ENCODE data around the gene AHNAK.
"Not testable (repeated sequence)": the region's sequence is repeated elsewhere in the genome, so short reads cannot be mapped to it uniquely, and the experiment has no call there.

Gene AHNAK

GRCh38 chr11:62401356-62401755 lies 145.2 kb downstream of the AHNAK start:
- no peak for DNase-seq

- DNase-seq: no peak
Observed at GRCh38 chr11:62400760-62401159, 145.8 kb downstream of the AHNAK start.

GRCh38 chr11:62400281-62400680 lies 146.3 kb downstream of the AHNAK start:
- DNase-seq: no peak

GRCh38 chr11:62399878-62400266 lies 146.7 kb downstream of the AHNAK start:
- no peak for DNase-seq

GRCh38 chr11:62399172-62399877 lies 147.3 kb downstream of the AHNAK start:
- DNase-seq: no peak

GRCh38 chr11:62398011-62398994 lies 148.3 kb downstream of the AHNAK start:
- DNase-seq: no peak

GRCh38 chr11:62395885-62396551 lies 150.6 kb downstream of the AHNAK start:
- no peak for DNase-seq

- peak; percentile 47 for DNase-seq
Observed at GRCh38 chr11:62394825-62395538, 151.6 kb downstream of the AHNAK start.

GRCh38 chr11:62393735-62394134 lies 152.9 kb downstream of the AHNAK start:
- no peak for DNase-seq

- DNase-seq: no peak
Observed at GRCh38 chr11:62393061-62393611, 153.5 kb downstream of the AHNAK start.

- DNase-seq: no peak
Observed at GRCh38 chr11:62392506-62392905, 154.1 kb downstream of the AHNAK start.

GRCh38 chr11:62391642-62392425 lies 154.8 kb downstream of the AHNAK start:
- DNase-seq: no peak

GRCh38 chr11:62390722-62391121 lies 155.9 kb downstream of the AHNAK start:
- no peak for DNase-seq

GRCh38 chr11:62390237-62390636 lies 156.4 kb downstream of the AHNAK start:
- no peak for DNase-seq

GRCh38 chr11:62388999-62389398 lies 157.6 kb downstream of the AHNAK start:
- DNase-seq: no peak

GRCh38 chr11:62387381-62387780 lies 159.2 kb downstream of the AHNAK start:
- DNase-seq: no peak

- DNase-seq: not testable (repeated sequence)
Observed at GRCh38 chr11:62386083-62386482, 160.5 kb downstream of the AHNAK start.

- DNase-seq: no peak
Observed at GRCh38 chr11:62383822-62384221, 162.8 kb downstream of the AHNAK start.

Measured in stimulated activated CD4-positive, alpha-beta T cell treated with anti-CD3 and anti-CD28 coated beads, Interleukin-15, amount 100 ng/mL, for 24 hours (primary cell).